ENCODE results near the gene RNF103.

DNA sequence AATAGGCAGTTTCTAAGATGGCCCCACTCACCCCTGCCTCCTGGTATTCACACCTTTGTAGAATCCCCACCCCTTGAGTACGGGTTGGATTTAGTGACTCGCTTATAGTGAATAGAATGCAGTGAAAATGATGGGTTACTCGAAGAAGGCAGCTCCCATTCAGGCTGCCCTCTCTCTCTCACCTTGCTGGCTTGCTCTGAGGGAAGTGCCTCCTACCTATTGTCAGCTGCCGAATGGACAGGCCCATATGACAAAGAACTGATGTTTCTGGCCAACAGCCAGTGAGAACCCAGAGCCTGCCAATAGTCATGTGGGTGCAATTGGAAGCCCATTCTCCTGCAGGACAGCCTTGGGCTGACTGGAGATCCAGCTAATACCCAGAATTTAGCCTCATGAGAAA lies 22.1 kb upstream of the RNF103 start:
- no peak for TF ChIP-seq KLF12 (CRISPR knock-in tag; IDR thresholded peaks at IDR 0.05; ENCODE audit: borderline replicate concordance)
- TF ChIP-seq, protein P1, sequence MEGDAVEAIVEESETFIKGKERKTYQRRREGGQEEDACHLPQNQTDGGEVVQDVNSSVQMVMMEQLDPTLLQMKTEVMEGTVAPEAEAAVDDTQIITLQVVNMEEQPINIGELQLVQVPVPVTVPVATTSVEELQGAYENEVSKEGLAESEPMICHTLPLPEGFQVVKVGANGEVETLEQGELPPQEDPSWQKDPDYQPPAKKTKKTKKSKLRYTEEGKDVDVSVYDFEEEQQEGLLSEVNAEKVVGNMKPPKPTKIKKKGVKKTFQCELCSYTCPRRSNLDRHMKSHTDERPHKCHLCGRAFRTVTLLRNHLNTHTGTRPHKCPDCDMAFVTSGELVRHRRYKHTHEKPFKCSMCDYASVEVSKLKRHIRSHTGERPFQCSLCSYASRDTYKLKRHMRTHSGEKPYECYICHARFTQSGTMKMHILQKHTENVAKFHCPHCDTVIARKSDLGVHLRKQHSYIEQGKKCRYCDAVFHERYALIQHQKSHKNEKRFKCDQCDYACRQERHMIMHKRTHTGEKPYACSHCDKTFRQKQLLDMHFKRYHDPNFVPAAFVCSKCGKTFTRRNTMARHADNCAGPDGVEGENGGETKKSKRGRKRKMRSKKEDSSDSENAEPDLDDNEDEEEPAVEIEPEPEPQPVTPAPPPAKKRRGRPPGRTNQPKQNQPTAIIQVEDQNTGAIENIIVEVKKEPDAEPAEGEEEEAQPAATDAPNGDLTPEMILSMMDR (CRISPR knock-in tag; IDR thresholded peaks at IDR 0.05): no peak
- no peak for TF ChIP-seq MEIS2 (CRISPR knock-in tag; IDR thresholded peaks at IDR 0.05)
- TF ChIP-seq ZNF263 (CRISPR knock-in tag; IDR thresholded peaks at IDR 0.05): no peak
- TF ChIP-seq ZNF12 (CRISPR knock-in tag; IDR thresholded peaks at IDR 0.05): no peak
- TF ChIP-seq ZNF792 (CRISPR knock-in tag; IDR thresholded peaks at IDR 0.05): no peak
- no peak for TF ChIP-seq RELA (CRISPR knock-in tag; IDR thresholded peaks at IDR 0.05)
- TF ChIP-seq MAFF (IDR thresholded peaks at IDR 0.05; ENCODE audit: low read depth, low read length): no peak
- no peak for TF ChIP-seq PHF5A (CRISPR knock-in tag; IDR thresholded peaks at IDR 0.05; ENCODE audit: low read depth, unreplicated experiment)

Measured in HepG2 (cell line).